LoVo (cell line): Measurements from ENCODE around the gene STAG1.
"Not testable (repeated sequence)": the region's sequence is repeated elsewhere in the genome, so short reads cannot be mapped to it uniquely, and the experiment has no call there.

ENCODE experiments used
- DNase-seq: peaks from one replicate; pipeline ENCODE4 v3.0.0-alpha.2; 2016; ENCODE audit warnings: low spot score

The STAG1 gene

GRCh38 chr3:136752172-136752421 lies at the start of gene STAG1:
Gene STAG1, minus strand, starts transcription at chr3:136752378. Its CDS starts 121,480 bp downstream, at chr3:136630898.
- DNase-seq, result no peak

- DNase-seq, result not testable (repeated sequence)
Observed at GRCh38 chr3:136801146-136801545, 49.0 kb upstream of the STAG1 start.

DNA sequence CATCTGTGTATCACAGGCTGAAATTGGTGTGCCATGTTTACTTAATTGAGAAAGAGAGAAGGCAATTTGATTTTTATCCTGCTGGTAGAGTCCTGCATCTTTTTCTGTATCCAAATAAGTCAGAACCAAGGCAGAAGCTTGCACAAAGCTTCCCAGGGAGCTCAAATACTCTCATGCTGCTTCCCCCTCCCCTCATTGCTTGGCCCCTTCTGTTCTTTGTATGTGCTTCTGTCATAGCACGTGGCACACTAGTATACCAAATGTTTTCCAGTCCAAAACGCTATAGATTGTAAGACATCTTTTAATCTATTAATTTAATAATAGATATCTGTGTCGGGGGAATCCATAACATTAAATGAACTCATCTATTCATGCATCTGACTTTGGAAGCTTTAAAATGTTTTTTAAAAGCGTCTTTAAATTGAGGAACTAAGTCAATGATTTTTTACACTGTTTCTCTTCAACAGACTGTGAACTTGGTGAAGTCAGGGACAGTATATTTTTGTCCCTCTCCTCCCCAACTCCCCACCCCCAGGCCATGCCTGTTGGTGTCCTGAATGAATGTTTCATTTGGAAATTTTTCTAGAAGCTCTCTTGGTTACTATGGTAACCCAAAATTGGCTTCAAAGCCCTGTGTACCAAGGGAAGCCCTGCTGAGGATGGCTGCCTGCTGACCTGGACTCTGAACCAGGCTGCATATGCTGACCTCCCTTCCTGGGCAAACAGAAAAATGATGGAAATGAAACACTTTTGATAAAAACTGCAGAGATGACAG lies 40.6 kb upstream of the STAG1 start:
- no peak for DNase-seq

- DNase-seq, result no peak
Observed at GRCh38 chr3:136790786-136791185, 38.6 kb upstream of the STAG1 start.

GRCh38 chr3:136789976-136790375 lies 37.8 kb upstream of the STAG1 start:
- no peak for DNase-seq

- DNase-seq, result no peak
Observed at GRCh38 chr3:136788154-136788553, 36.0 kb upstream of the STAG1 start.

- no peak for DNase-seq
Observed at GRCh38 chr3:136787349-136787748, 35.2 kb upstream of the STAG1 start.

- no peak for DNase-seq
Observed at GRCh38 chr3:136783708-136784191, 31.6 kb upstream of the STAG1 start.

DNA sequence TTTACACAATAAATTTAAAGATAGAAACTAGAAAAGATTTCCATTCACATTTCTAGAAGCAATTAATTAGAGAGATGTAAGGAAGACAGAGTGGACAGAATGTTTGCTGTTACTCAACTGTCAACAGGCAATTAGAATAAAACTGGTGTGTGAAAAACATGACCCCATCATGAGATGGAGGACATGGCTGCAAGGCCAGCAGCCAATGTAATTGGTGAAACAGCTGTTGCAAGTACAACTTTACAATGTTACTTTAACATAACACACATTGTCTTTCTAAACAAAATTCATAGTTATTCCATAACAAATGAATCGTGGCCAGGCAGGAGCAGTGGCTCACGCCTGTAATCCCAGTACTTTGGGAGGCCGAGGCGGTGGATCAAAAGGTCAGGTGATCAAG lies 28.6 kb upstream of the STAG1 start:
- no peak for DNase-seq

DNA sequence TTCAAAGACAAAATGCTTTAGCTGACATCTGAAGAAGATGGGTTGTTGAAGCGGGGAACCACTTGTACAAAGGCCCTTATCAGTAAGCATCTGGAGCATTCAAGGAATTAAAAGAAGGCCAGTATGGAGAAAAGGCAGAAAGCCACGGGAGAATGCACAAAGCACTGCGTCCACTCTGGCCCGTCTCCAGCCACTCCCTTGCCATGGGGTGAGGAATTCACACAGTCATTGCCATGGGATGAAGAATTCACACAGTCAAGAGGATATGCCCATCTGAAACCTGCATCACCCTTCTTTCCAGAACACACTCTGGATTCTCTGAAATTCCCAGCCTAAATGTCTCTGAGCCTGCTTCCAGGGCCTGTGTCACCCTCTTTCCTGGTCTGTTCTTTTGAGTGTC lies 26.7 kb upstream of the STAG1 start:
- DNase-seq, result no peak

- DNase-seq, result no peak
Observed at GRCh38 chr3:136772709-136773108, 20.5 kb upstream of the STAG1 start.

DNA sequence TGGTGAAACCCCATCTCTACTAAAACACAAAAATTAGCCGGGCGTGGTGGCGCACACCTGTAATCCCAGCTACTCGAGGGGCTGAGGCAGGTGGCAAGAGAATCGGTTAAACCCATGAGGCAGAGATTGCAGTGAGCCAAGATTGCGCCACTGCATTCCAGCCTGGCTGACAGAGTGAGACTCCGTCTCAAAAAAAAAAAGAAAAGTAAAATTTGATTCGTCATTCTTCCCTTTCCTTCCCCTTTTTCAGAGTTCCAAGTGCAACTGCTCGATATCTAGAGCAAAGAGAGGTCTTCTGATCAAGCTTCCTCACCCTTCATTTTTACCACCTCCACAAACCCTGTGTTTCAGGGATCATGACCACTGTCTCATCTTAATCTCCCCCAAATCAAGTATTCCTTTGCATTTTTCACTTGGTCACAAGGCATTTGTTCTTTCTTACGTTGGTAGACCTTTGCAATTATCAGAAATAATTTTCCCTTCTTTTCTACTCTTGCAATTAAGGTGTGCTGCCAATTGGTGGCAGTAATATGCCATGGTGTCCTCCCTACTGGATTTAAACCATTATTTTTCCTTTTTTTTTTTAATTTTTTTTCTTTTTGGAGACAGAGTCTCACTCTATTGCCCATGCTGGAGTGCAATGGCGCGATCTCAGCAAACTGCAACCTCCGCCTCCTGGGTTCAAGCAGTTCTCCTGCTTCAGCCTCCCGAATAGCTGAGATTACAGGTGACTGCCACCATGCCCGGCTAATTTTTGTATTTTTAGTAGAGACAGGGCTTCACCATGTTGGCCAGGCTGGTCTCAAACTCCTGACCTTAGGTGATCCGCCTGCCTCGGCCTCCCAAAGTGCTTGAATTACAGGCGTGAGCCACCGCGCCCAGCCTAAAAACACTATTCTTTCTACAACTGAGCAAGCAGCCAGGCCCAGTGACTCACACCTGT lies 6.3 kb upstream of the STAG1 start:
- DNase-seq, result not testable (repeated sequence)

- no peak for DNase-seq
Observed at GRCh38 chr3:136755192-136755591, 3.0 kb upstream of the STAG1 start.

DNA sequence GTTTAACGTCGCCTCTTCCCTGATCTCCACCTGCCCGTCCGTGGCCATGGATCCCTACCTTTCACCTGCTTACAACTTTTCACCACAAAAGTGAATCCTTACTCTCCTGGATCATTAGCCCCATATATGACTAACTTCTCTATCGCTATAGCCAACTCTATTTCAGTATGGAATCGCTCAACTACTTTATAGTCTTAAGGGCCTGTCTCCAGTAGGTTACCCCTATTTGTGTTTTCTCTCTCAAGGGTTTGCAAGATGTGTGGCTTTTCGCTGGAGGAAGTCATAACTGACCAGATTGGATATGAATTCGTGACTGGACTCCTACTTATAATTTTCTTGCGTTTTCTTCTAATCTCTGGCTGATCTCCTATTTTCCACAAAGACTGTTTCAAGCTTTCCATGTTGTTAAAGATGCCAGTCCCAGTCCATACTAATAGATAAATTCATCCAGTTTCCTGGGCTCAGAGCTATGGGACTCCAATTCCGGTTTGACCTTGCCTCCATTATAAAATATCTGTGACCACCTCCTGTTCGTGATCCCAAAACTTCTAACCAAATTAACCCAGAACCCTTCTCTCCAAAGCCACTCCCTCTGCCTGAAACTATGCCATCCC lies 1.3 kb upstream of the STAG1 start:
- peak; percentile 24 for DNase-seq

DNA sequence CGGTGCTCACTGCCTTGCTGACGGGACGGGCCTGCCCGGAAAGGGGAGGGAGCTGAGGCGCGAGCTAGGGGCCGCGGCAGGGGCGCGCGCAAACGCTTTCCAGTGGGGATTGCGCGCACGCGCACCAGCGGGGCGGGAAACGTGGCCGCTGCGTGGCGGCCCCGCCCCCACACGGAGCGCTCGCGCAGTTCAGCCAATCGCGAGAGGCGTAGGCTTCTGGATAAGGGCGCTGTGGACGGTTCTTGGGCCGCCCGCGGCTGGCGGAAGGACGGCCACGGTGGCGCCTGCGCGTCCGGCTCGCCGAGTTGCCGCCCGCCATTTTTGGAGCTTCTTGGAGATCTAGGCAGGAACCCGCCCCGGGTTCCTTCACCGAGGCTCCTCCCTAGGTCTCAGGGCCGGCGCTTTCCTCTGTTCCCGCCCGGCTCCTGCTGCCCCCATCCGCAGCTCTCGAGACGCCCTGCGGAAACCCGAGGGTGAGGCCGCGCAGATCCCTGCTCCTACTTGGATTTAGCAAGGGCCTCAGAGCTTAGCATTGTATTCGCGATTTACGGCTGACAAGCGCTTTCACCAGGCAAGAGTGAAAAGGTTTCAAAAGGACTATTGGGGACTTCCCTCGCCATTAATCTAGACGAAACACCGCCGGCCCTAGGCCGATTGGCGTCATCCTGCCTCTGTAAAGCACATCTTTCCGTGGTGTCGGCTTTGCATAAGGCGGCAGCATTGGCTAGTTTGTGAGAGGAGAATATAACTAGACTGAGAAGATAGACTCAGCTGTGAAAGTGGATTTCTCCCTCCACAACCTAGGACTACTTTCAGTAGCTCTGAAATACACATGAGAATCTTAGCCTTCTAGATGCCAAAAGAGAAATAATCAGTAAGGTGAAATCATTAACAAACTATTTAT lies 496 bp upstream of the STAG1 start:
- DNase-seq, result peak; percentile 98

DNA sequence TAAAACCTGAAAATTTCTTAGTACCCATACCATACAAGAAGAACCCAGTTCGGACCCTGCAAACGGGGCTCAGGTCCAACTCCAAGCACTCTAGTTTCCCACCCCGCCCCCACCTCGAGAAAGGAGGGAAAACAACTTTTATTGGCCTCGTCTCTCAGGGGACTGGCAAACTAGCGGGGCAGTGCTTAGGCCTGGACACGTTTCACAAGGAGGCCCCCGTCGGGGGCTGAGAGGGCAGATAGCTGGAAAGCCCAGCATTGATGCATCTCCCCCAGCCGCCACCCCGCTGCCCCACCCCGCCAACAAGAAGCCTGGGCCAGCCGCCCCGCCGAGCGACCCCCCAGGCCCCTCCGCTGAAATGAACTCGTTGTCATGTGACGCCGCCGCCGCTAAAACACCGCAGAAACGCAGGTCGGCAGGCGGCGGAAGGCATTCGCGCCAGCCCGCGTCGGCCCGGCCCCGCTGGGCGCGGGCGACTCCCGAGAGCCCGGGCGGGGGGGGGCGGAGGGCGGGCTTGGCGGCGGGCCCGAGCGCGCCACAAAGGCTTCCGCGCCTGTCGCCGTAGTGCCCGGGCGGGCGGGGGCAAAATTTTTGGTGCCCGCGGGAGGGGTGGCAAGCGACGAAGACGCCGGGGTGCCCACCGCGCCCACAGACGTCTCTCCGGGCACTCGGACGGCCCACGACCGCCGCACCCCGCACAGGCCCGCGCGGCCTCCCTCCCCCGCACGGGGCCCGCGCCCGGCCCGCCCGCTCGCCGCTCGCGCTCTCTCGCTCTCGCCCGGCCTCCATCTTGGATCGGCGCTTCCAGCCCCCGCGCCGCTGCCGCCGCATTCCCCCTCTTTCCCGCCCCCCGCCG lies 634 bp downstream of the STAG1 start:
- DNase-seq, result peak; percentile 61

GRCh38 chr3:136750897-136751315 lies 1.3 kb downstream of the STAG1 start:
- DNase-seq, result no peak

DNA sequence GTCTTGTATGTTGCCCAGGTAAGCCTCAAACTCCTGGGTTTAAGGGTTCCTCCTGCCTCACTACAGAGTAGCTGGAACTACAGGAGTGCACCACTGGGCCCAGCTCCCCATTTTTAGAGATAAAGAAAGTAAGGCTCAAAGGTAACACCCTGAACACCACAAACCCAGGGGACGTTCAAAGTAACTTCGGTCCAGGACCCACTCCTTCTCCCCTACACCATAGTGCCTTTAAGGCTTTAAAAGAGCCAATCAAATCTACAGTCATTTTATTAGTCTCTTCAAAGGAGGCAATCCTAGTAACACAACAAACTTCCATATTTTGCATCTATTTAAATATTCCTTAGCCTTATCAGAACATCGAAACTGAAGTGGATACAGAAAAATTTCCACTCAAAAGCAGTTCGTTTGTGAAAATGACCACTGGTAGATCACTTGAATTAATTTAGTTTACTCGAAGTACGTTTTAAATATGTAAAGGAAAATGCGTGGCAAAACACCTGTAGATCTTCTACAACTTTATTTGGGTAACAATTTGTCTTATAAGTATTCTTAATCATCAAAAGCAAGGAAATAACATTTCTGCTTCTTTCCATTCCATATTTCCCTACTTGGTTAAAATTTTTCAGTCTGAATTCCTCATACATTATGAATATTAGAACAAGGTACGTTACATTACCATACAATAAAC lies 1.8 kb downstream of the STAG1 start:
- no peak for DNase-seq

DNA sequence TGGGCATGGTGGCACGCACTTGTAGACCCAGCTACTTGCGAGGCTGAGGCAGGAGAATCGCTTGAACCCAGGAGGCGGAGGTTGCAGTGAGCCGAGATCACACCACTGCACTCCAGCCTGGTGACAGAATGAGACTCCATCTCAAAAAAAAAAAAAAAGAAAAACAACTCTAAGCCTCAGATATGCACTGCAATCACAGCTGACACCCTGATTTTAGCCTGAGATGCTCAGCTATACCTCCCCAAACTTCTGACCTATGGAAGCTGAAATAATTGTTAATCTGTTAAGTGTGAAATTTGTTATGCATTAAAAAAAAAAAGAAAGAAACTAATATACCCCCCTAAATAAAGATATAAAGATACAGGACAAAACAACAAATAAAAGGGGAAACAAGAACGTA lies 2.6 kb downstream of the STAG1 start:
- not testable (repeated sequence) for DNase-seq

GRCh38 chr3:136749091-136749490 lies 3.1 kb downstream of the STAG1 start:
- no peak for DNase-seq
